Measurements from ENCODE around the gene NCKIPSD. TPM values are rescaled to one million over a fixed set of nuclear protein-coding genes. Genes with fewer than 3 reads are reported as not detected.

The NCKIPSD gene
- total RNA-seq, 1 experiment from 2014 or later, result 26.9 TPM

DNA sequence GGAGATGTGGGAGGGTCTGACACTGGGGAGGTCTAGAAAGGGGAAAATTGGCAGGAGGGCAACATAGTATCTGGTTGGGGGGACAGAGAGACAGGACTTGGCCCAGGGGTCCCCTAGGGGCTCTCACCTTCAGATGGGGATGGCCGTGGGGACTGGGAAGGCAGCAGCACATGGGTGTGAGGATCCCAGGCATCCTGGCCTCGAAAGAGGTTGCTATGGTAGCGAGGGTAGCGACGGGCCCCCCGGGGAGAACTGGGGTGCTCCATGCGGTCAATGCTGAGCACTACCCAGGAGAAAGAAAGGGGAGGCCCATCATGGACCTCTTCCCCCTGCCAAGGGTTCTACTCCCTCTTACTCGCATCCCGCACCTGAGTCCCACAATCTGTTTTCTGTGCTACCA lies 38.0 kb downstream of the NCKIPSD start:
- peaks cover 35% of the 10 kb centered on the region for H3K36me3 Mint-ChIP-seq (ENCODE audit: insufficient read depth, unreplicated experiment)
- BruUV-seq (replicated peaks), result no TSS peak
- H3K27me3 Mint-ChIP-seq (ENCODE audit: unreplicated experiment), result no peaks in the 10 kb centered on the region
- H3K9me3 Mint-ChIP-seq (ENCODE audit: low read depth, unreplicated experiment), result no peaks in the 10 kb centered on the region
- TF ChIP-seq, protein P1, sequence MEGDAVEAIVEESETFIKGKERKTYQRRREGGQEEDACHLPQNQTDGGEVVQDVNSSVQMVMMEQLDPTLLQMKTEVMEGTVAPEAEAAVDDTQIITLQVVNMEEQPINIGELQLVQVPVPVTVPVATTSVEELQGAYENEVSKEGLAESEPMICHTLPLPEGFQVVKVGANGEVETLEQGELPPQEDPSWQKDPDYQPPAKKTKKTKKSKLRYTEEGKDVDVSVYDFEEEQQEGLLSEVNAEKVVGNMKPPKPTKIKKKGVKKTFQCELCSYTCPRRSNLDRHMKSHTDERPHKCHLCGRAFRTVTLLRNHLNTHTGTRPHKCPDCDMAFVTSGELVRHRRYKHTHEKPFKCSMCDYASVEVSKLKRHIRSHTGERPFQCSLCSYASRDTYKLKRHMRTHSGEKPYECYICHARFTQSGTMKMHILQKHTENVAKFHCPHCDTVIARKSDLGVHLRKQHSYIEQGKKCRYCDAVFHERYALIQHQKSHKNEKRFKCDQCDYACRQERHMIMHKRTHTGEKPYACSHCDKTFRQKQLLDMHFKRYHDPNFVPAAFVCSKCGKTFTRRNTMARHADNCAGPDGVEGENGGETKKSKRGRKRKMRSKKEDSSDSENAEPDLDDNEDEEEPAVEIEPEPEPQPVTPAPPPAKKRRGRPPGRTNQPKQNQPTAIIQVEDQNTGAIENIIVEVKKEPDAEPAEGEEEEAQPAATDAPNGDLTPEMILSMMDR (IDR thresholded peaks at IDR 0.05; ENCODE audit: unreplicated experiment), result no peak
- no peak overlapping the region for H3K4me3 Mint-ChIP-seq (ENCODE audit: low read depth, unreplicated experiment)
- no peak overlapping the region for H3K27ac Mint-ChIP-seq (ENCODE audit: unreplicated experiment)
- DNase-seq, result no peak
- CTCF ChIA-PET, result no interaction called here
- peaks cover 3% of the 10 kb centered on the region for H3K4me1 Mint-ChIP-seq (ENCODE audit: low read depth, unreplicated experiment)
- intact Hi-C loops (cut with micrococcal nuclease; ENCODE audit: unreplicated experiment), result no loop called here

DNA sequence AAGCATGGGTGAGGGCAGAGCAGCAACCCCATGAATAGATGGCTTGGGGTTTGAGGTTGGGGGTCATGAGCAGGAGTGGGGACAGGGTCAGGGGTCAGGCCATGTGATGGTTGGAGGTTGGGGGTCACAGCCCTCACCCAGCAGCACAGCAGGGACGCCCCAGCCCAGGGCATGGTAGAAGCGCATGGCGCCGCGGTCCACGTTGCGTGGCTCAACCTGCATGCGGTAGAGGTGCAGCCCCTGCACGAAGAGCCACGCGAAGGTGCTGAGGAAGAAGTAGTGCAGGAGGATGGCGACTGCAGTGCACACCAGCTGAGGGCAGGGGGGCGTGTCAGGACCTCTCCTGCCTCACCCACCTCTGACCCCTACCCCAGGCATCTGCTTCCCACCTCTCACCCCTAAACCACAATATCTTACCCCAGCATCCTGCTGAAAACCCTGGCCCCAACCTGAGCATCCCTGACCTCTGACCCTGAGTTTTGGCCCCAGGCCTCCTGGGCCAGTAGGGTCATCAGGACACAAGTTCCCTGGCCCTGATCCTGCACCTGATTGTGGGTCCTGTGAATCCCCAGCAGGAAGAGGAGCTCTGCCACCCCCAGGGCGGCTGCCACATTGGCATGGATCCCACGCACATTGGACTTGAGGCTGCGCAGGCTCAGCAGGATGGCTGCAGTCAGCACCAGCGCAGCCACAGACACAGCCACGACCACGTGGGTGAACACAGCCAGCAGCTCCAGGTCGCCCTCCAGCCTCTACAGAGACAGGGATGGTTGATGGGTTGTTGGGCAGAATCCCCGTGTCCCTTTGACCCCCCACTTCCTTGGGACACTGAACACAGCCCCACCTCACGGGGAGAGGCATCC lies 40.6 kb downstream of the NCKIPSD start:
- no TSS peak for BruUV-seq (replicated peaks)
- no peak overlapping the region for H3K4me3 Mint-ChIP-seq (ENCODE audit: low read depth, unreplicated experiment)
- TF ChIP-seq, protein P1 (IDR thresholded peaks at IDR 0.05; ENCODE audit: unreplicated experiment), result no peak
- DNase-seq, result no peak
- H3K36me3 Mint-ChIP-seq (ENCODE audit: insufficient read depth, unreplicated experiment), result peaks cover 33% of the 10 kb centered on the region
- intact Hi-C loops (cut with micrococcal nuclease; ENCODE audit: unreplicated experiment), result no loop called here
- no peaks in the 10 kb centered on the region for H3K9me3 Mint-ChIP-seq (ENCODE audit: low read depth, unreplicated experiment)
- CTCF ChIA-PET, result no interaction called here
- H3K4me1 Mint-ChIP-seq (ENCODE audit: low read depth, unreplicated experiment), result no peaks in the 10 kb centered on the region
- H3K27me3 Mint-ChIP-seq (ENCODE audit: unreplicated experiment), result no peaks in the 10 kb centered on the region
- no peak overlapping the region for H3K27ac Mint-ChIP-seq (ENCODE audit: unreplicated experiment)

DNA sequence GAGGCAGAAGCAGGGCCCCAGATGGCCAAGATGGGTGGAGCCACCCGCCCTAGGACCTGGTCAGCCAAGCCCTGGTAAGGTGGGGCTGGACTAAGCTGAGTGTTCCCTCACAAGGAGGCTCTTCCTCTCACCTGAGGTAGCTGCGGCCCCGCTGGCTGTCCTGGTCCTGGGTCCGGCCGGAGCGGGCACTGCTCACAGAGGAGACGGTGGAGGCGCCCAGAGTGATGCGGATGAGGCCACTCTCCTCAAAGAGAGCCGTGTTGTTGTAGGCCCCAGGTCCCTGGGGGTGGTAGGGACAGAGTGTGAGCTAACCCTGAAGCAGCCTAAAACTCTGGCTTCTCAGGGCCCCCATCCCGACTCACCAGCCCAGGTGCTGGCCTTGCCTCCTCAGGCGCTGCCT lies 43.1 kb downstream of the NCKIPSD start:
- Mint-ChIP-seq H3K4me3 (ENCODE audit: low read depth, unreplicated experiment) (no peak overlapping the region), H3K36me3 (ENCODE audit: insufficient read depth, unreplicated experiment) (peaks cover 44% of the 10 kb centered on the region), H3K4me1 (ENCODE audit: low read depth, unreplicated experiment) (no peaks in the 10 kb centered on the region), H3K27ac (ENCODE audit: unreplicated experiment) (peak overlapping the region; percentile 3), H3K9me3 (ENCODE audit: low read depth, unreplicated experiment) (no peaks in the 10 kb centered on the region), H3K27me3 (ENCODE audit: unreplicated experiment) (no peaks in the 10 kb centered on the region)
- intact Hi-C loops (cut with micrococcal nuclease; ENCODE audit: unreplicated experiment), result no loop called here
- no TSS peak for BruUV-seq (replicated peaks)
- TF ChIP-seq, protein P1 (IDR thresholded peaks at IDR 0.05; ENCODE audit: unreplicated experiment), result no peak
- DNase-seq, result no peak
- CTCF ChIA-PET, result no interaction called here

DNA sequence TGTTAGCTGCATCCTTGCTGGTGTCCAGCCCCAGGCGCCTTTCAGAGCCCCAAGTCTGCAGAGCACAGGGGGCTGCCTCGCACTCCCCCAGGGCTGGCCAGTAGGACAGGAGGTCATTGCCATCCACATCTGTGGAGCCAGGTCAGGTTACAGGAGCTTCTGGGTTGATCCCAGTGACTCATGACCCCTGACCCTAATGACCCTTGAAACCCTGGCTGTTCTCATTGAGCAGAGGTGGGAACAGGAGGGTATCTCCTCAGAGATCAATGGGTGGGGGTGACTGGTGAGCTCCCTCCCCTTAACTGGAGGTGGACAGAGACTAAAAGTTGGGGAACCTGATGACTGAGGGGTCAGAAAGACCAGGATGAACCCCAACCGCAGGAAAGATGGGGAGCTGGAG lies 44.3 kb downstream of the NCKIPSD start:
- peaks cover 38% of the 10 kb centered on the region for H3K36me3 Mint-ChIP-seq (ENCODE audit: insufficient read depth, unreplicated experiment)
- H3K4me1 Mint-ChIP-seq (ENCODE audit: low read depth, unreplicated experiment), result no peaks in the 10 kb centered on the region
- TF ChIP-seq, protein P1 (IDR thresholded peaks at IDR 0.05; ENCODE audit: unreplicated experiment), result no peak
- intact Hi-C loops (cut with micrococcal nuclease; ENCODE audit: unreplicated experiment), result no loop called here
- no peak overlapping the region for H3K4me3 Mint-ChIP-seq (ENCODE audit: low read depth, unreplicated experiment)
- no TSS peak for BruUV-seq (replicated peaks)
- H3K27me3 Mint-ChIP-seq (ENCODE audit: unreplicated experiment), result no peaks in the 10 kb centered on the region
- no peaks in the 10 kb centered on the region for H3K9me3 Mint-ChIP-seq (ENCODE audit: low read depth, unreplicated experiment)
- H3K27ac Mint-ChIP-seq (ENCODE audit: unreplicated experiment), result no peak overlapping the region
- CTCF ChIA-PET, result no interaction called here
- no peak for DNase-seq

Measured in Calu3 (cell line).